ENCODE data around the gene TMSB10.

- TF ChIP-seq, protein P1, sequence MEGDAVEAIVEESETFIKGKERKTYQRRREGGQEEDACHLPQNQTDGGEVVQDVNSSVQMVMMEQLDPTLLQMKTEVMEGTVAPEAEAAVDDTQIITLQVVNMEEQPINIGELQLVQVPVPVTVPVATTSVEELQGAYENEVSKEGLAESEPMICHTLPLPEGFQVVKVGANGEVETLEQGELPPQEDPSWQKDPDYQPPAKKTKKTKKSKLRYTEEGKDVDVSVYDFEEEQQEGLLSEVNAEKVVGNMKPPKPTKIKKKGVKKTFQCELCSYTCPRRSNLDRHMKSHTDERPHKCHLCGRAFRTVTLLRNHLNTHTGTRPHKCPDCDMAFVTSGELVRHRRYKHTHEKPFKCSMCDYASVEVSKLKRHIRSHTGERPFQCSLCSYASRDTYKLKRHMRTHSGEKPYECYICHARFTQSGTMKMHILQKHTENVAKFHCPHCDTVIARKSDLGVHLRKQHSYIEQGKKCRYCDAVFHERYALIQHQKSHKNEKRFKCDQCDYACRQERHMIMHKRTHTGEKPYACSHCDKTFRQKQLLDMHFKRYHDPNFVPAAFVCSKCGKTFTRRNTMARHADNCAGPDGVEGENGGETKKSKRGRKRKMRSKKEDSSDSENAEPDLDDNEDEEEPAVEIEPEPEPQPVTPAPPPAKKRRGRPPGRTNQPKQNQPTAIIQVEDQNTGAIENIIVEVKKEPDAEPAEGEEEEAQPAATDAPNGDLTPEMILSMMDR (conservative IDR thresholded peaks at IDR 0.05; ENCODE audit: low read depth, low read length): no peak
- no peak for TF ChIP-seq EZH2 (IDR thresholded peaks at IDR 0.05; ENCODE audit: low read length, unreplicated experiment)
Measured at GRCh38 chr2:84875213-84875560, 30.3 kb upstream of the TMSB10 start.

Measured in PC-3 (cell line).